GM12864 (cell line): ENCODE data around the gene C5AR2.
A peak's percentile ranks its signal among the peaks of the same experiment; 100 is the strongest.

Experiments
- DNase-seq: peaks from one replicate; pipeline ENCODE4 v3.0.0-alpha.2; 2011; ENCODE audit warnings: low read depth
- H3K4me3 ChIP-seq: 2 replicates; pipeline ENCODE4 v1.5.1; 2011; ENCODE audit warnings: mild to moderate bottlenecking, low read depth, low read length, control low read depth
- TF ChIP-seq, protein P1 (sequence below): IDR thresholded peaks from 2 replicates; pipeline ENCODE4 v1.5.1; 2011; ENCODE audit warnings: low read depth, mild to moderate bottlenecking, moderate library complexity, low read length, control low read depth, inconsistent platforms; ENCODE audit errors: missing control alignments

C5AR2 gene

DNA sequence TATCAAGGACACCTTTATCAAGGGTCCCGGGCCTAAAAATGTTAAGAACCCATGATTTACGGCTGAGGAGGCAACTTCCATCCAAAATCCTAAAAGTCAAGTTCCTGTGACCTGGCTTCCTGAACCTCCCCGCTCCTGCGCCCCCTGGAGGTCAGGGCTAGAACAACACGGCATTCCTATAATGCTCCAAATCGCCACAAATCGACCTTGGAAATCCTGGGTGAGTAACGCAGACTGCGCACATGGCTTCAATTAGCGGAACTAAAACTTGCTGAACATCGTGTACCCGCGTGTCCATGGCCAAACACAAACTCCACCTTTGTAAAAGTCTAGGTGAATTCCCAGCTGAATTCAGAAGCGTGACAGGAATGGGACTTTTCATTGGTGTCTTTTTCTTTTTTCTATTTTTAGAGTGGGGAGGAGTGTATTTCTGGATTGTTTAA is 26.6 kb upstream of the C5AR2 start:
- TF ChIP-seq, protein P1, sequence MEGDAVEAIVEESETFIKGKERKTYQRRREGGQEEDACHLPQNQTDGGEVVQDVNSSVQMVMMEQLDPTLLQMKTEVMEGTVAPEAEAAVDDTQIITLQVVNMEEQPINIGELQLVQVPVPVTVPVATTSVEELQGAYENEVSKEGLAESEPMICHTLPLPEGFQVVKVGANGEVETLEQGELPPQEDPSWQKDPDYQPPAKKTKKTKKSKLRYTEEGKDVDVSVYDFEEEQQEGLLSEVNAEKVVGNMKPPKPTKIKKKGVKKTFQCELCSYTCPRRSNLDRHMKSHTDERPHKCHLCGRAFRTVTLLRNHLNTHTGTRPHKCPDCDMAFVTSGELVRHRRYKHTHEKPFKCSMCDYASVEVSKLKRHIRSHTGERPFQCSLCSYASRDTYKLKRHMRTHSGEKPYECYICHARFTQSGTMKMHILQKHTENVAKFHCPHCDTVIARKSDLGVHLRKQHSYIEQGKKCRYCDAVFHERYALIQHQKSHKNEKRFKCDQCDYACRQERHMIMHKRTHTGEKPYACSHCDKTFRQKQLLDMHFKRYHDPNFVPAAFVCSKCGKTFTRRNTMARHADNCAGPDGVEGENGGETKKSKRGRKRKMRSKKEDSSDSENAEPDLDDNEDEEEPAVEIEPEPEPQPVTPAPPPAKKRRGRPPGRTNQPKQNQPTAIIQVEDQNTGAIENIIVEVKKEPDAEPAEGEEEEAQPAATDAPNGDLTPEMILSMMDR = peak; percentile 99
- no peak overlapping the region for H3K4me3 ChIP-seq
- peak; percentile 46 for DNase-seq

DNA sequence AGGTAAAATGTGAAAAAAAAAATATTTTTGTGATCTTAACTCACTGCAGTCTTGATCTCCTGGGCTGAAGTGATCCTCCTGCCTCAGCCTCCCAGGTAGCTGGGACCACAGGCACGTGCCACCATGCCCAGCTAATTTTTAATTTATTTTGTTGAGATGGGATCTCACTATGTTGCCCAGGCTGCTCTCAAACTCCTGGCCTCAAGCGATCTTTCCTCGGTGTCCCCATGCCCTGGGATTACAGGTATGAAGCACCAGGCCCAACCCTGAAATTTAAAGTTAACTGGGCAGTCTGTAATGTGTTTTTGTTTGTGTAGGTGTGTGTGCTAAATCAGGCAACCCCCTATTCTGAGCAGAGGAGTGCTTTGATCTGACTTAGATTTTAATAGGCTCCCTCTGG is 25.7 kb upstream of the C5AR2 start:
- H3K4me3 ChIP-seq = no peak overlapping the region
- TF ChIP-seq, protein P1 = no peak
- no peak for DNase-seq

DNA sequence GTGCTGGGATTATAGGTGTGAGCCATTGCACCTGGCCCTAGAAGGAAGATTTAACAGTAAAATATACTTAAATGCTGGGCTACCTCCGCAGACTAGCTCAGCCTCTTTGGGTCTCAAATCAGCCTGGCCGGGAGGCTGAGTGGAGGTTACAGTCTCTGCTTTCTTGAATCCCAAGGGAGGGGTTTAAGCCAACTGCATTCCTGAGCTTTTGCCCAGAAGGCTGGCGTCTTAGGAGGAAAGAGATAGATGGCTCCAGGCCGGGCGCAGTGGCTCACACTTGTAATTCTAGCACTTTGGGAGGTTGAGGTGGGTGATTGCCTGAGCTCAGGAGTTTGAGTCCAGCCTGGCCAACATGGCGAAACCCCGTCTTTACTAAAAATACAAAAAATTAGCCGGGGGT is 22.9 kb upstream of the C5AR2 start:
- no peak for DNase-seq
- H3K4me3 ChIP-seq = no peak overlapping the region
- TF ChIP-seq, protein P1 = no peak

- TF ChIP-seq, protein P1 = no peak
- no peak for DNase-seq
- H3K4me3 ChIP-seq = no peak within 1 kb of the TSS
Observed at GRCh38 chr19:47309608-47310007, 22.4 kb upstream of the C5AR2 start, which contains the start of gene C5AR1. Gene C5AR1, plus strand, starts transcription at chr19:47309861. Its CDS starts 35 bp downstream, at chr19:47309896.

- TF ChIP-seq, protein P1 = no peak
- no peak for DNase-seq
- no peak overlapping the region for H3K4me3 ChIP-seq
Observed at GRCh38 chr19:47310323-47310722, 21.7 kb upstream of the C5AR2 start.

DNA sequence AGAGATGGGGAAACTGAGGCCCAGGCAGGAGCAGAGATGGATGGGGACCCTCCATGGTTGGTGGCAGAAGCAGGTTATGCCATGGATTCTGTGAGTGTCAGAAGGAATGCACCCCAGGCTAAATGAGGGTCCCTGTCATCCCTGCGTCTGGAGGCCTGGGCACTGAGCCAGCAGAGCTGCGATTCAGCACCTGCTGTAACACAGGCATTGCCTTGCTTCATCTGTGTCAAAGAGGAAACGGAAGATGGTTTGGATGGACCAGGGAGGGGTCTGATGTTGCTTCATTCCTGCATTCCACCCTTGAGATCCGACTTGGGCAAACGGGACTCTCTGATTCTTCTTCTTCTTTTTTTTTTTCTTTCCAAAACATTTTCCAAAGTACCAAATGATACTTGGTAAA is 21.2 kb upstream of the C5AR2 start:
- TF ChIP-seq, protein P1 = no peak
- no peak for DNase-seq
- no peak overlapping the region for H3K4me3 ChIP-seq

DNA sequence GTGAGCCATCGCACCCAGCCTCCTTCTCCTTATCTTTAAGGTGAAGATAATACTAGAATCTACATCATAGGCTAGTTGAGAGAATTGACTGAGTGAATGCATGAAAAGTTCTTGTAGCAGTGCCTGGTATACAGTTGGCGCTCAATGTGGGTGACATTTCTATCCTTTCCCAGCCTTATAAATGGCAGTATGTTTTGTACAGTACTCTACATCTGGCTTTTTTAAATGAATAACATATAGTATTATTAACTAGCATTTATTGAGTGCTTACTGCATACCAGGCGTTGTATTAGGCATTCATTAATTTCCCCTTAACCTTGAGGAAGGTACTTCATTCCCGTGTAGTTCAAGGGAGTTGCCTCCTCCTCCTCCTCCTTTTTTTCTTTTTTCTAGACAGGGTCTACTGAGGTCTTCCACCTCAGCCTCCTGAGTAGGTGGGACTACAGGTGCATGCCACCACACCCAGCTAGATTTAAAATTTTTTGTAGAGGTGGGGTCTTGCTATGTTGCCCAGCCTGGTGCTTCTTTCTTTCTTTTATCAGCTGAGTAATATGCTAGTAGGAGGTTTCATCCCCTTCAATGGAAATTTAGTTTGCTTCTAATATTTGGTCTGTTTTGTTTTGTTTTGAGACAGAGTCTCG is 19.5 kb upstream of the C5AR2 start:
- TF ChIP-seq, protein P1 = no peak
- DNase-seq = no peak
- H3K4me3 ChIP-seq = no peak overlapping the region
